Activated T-cell treated with anti-CD3 and anti-CD28 coated beads for 24 hours (primary cell): ENCODE data around the gene KRT20.

Experiments
- DNase-seq: peaks from one replicate; pipeline ENCODE4 v3.0.0-alpha.2; 2020; ENCODE audit warnings: low read depth

Gene KRT20

GRCh38 chr17:40850293-40850972, 34.6 kb downstream of the KRT20 start:
- no peak for DNase-seq

GRCh38 chr17:40849723-40850122, 35.3 kb downstream of the KRT20 start:
- DNase-seq = no peak

- DNase-seq = no peak
Measured at GRCh38 chr17:40848583-40849235, 36.3 kb downstream of the KRT20 start.

GRCh38 chr17:40846515-40847144, 38.4 kb downstream of the KRT20 start:
- DNase-seq = no peak

- DNase-seq = no peak
Measured at GRCh38 chr17:40844671-40845107, 40.4 kb downstream of the KRT20 start.

GRCh38 chr17:40843242-40843641, 41.8 kb downstream of the KRT20 start:
- DNase-seq = no peak

GRCh38 chr17:40841246-40841645, 43.8 kb downstream of the KRT20 start:
- no peak for DNase-seq

GRCh38 chr17:40839194-40839593, 45.8 kb downstream of the KRT20 start:
- no peak for DNase-seq

GRCh38 chr17:40836020-40836419, 49.0 kb downstream of the KRT20 start:
- no peak for DNase-seq

GRCh38 chr17:40833882-40834281, 51.2 kb downstream of the KRT20 start:
- DNase-seq = no peak

GRCh38 chr17:40832840-40833239, 52.2 kb downstream of the KRT20 start:
- no peak for DNase-seq

- DNase-seq = no peak
Measured at GRCh38 chr17:40830085-40830776, 54.8 kb downstream of the KRT20 start.

GRCh38 chr17:40828454-40829044, 56.5 kb downstream of the KRT20 start:
- no peak for DNase-seq

- DNase-seq = no peak
Measured at GRCh38 chr17:40827746-40828453, 57.1 kb downstream of the KRT20 start.
